ENCODE data around the gene RAB3A. TPM values are rescaled to one million over a fixed set of nuclear protein-coding genes. Genes with fewer than 3 reads are reported as not detected.

RAB3A gene
- polyA plus RNA-seq, 1 experiment: 2.8 TPM

GRCh38 chr19:18147396-18147795, 56.4 kb downstream of the RAB3A start:
- TF ChIP-seq CTCF (IDR thresholded peaks at IDR 0.05; ENCODE audit: low read depth, low read length): no peak
- CTCF ChIA-PET: no interaction called here
- H3K4me3 ChIP-seq (ENCODE audit: low read depth, low read length): no peak overlapping the region
- H3K27ac ChIP-seq (ENCODE audit: low read depth, low read length): no peak overlapping the region
- DNase-seq (ENCODE audit: low read depth, low spot score): no peak
- POLR2A ChIA-PET: no interaction called here
- no peaks in the 10 kb centered on the region for H3K27me3 ChIP-seq (ENCODE audit: control insufficient read depth, insufficient read depth, low read length)
- no peaks in the 10 kb centered on the region; the same call in 1 of the 2 replicates for H3K9me3 ChIP-seq (ENCODE audit: control insufficient read depth, insufficient read depth, low read length)

Small RNAs within 50 kb of the gene (small RNA-seq; reads per million reads assigned to genes)
- not detected for gene IFI30 (ENCODE audit: insufficient read length, low read depth)

Other genes starting within 250 kb of the RAB3A start
- 0.05 and 0.07 TPM in 2 replicates for gene KCNN1, start 236.9 kb downstream of the RAB3A start, polyA plus RNA-seq (2011; rRNA removed)
- 2.3 TPM in 2 replicates for gene ARRDC2, start 195.9 kb downstream of the RAB3A start, polyA plus RNA-seq (2011; rRNA removed)
- gene IL12RB1, start 117.1 kb downstream of the RAB3A start, polyA plus RNA-seq (2011; rRNA removed): 0.05 and 0.14 TPM in 2 replicates
- gene MAST3, start 106.3 kb downstream of the RAB3A start, polyA plus RNA-seq (2011; rRNA removed): 2.1 and 2.5 TPM in 2 replicates
- gene PIK3R2, start 50.9 kb downstream of the RAB3A start, polyA plus RNA-seq (2011; rRNA removed): 19.7 and 23.3 TPM in 2 replicates
- 6.9 and 8.1 TPM in 2 replicates for gene IFI30, start 30.2 kb downstream of the RAB3A start, polyA plus RNA-seq (2011; rRNA removed)
- gene MPV17L2, start 10.8 kb downstream of the RAB3A start, polyA plus RNA-seq (2011; rRNA removed): 8.2 and 13.4 TPM in 2 replicates
- 0.12 and 0.46 TPM in 2 replicates for gene PDE4C, start 22.4 kb upstream of the RAB3A start, polyA plus RNA-seq (2011; rRNA removed)
- gene IQCN, start 70.4 kb upstream of the RAB3A start, polyA plus RNA-seq (2011; rRNA removed): 0.45 and 0.53 TPM in 2 replicates
- 48.6 and 67.8 TPM in 2 replicates for gene JUND, start 77.6 kb upstream of the RAB3A start, polyA plus RNA-seq (2011; rRNA removed)
- gene LSM4, start 119.0 kb upstream of the RAB3A start, polyA plus RNA-seq (2011; rRNA removed): 58.6 and 69.3 TPM in 2 replicates
- gene PGPEP1, start 136.6 kb upstream of the RAB3A start, polyA plus RNA-seq (2011; rRNA removed): 22.0 and 29.1 TPM in 2 replicates
- gene GDF15, start 182.1 kb upstream of the RAB3A start, polyA plus RNA-seq (2011; rRNA removed): 25.0 and 35.9 TPM in 2 replicates
- gene LRRC25, start 193.6 kb upstream of the RAB3A start, polyA plus RNA-seq (2011; rRNA removed): 0.12 and 0.32 TPM in 2 replicates
- gene SSBP4, start 215.4 kb upstream of the RAB3A start, polyA plus RNA-seq (2011; rRNA removed): 9.4 and 12.6 TPM in 2 replicates
- 13.3 and 19.2 TPM in 2 replicates for gene ISYNA1, start 234.1 kb upstream of the RAB3A start, polyA plus RNA-seq (2011; rRNA removed)

Measured in AG04450 (cell line).